ENCODE measurements around the gene OR5AR1. TPM values are rescaled to one million over a fixed set of nuclear protein-coding genes. Genes with fewer than 3 reads are reported as not detected.
A peak's percentile ranks its signal among the peaks of the same experiment; 100 is the strongest.
"Not testable (repeated sequence)": the region's sequence is repeated elsewhere in the genome, so short reads cannot be mapped to it uniquely, and the experiment has no call there.

Gene OR5AR1
- not detected in 2 replicates for total RNA-seq

GRCh38 chr11:56663386-56663785 lies at the start of gene OR5AR1:
Gene OR5AR1 (plus strand): TSS chr11:56663686. CDS start chr11:56663686, 0 bp downstream.
- no peak for DNase-seq (ENCODE audit: low read depth in 2 of 2)

- peak in 1 of 2 donors; percentile 1 for DNase-seq (ENCODE audit: low read depth in 2 of 2)
Measured at GRCh38 chr11:56624661-56625110, 38.8 kb upstream of the OR5AR1 start.

- no peak for DNase-seq (ENCODE audit: low read depth in 2 of 2)
Measured at GRCh38 chr11:56625946-56626345, 37.5 kb upstream of the OR5AR1 start.

GRCh38 chr11:56632329-56632728 lies 31.2 kb upstream of the OR5AR1 start:
- no peak for DNase-seq (ENCODE audit: low read depth in 2 of 2)

GRCh38 chr11:56636861-56637260 lies 26.6 kb upstream of the OR5AR1 start:
- DNase-seq (ENCODE audit: low read depth in 2 of 2), result no peak

GRCh38 chr11:56637500-56637899 lies 26.0 kb upstream of the OR5AR1 start:
- no peak for DNase-seq (ENCODE audit: low read depth in 2 of 2)

- no peak for DNase-seq (ENCODE audit: low read depth in 2 of 2)
Measured at GRCh38 chr11:56642339-56642738, 21.1 kb upstream of the OR5AR1 start, which contains the start of gene OR5AP2. Gene OR5AP2 (minus strand): TSS chr11:56642439. CDS start chr11:56642439, 0 bp downstream.

- DNase-seq (ENCODE audit: low read depth in 2 of 2), result no peak
Measured at GRCh38 chr11:56659755-56660154, 3.7 kb upstream of the OR5AR1 start.

- DNase-seq (ENCODE audit: low read depth in 2 of 2), result no peak
Measured at GRCh38 chr11:56670984-56671383, 7.5 kb downstream of the OR5AR1 start.

GRCh38 chr11:56688554-56689100 lies 25.1 kb downstream of the OR5AR1 start:
- no peak for DNase-seq (ENCODE audit: low read depth in 2 of 2)

GRCh38 chr11:56691179-56691578 lies 27.7 kb downstream of the OR5AR1 start:
- DNase-seq (ENCODE audit: low read depth in 2 of 2), result not testable (repeated sequence)

- DNase-seq (ENCODE audit: low read depth in 2 of 2), result no peak
Measured at GRCh38 chr11:56693428-56693827, 29.9 kb downstream of the OR5AR1 start.

GRCh38 chr11:56698795-56699194 lies 35.3 kb downstream of the OR5AR1 start, which contains the start of gene OR9G1:
Gene OR9G1 (plus strand): TSS chr11:56699095. CDS start chr11:56700388, 1,293 bp downstream.
- no peak for DNase-seq (ENCODE audit: low read depth in 2 of 2)

GRCh38 chr11:56700242-56700913 lies 36.9 kb downstream of the OR5AR1 start:
- no peak for DNase-seq (ENCODE audit: low read depth in 2 of 2)

- DNase-seq (ENCODE audit: low read depth in 2 of 2), result no peak
Measured at GRCh38 chr11:56700914-56701485, 37.5 kb downstream of the OR5AR1 start.

- DNase-seq (ENCODE audit: low read depth in 2 of 2), result no peak
Measured at GRCh38 chr11:56705784-56706396, 42.4 kb downstream of the OR5AR1 start.

- no peak for DNase-seq (ENCODE audit: low read depth in 2 of 2)
Measured at GRCh38 chr11:56706486-56706885, 43.0 kb downstream of the OR5AR1 start.

GRCh38 chr11:56714206-56714605 lies 50.7 kb downstream of the OR5AR1 start:
- DNase-seq (ENCODE audit: low read depth in 2 of 2), result no peak

Data from dermis microvascular lymphatic vessel endothelial cell (primary cell).